ENCODE results near the gene G6PC2. TPM values are rescaled to one million over a fixed set of nuclear protein-coding genes. Genes with fewer than 3 reads are reported as not detected.
"Not testable (repeated sequence)": the region's sequence is repeated elsewhere in the genome, so short reads cannot be mapped to it uniquely, and the experiment has no call there.

The G6PC2 gene
- total RNA-seq, 6 donors from 2014 or later, result not detected

DNA sequence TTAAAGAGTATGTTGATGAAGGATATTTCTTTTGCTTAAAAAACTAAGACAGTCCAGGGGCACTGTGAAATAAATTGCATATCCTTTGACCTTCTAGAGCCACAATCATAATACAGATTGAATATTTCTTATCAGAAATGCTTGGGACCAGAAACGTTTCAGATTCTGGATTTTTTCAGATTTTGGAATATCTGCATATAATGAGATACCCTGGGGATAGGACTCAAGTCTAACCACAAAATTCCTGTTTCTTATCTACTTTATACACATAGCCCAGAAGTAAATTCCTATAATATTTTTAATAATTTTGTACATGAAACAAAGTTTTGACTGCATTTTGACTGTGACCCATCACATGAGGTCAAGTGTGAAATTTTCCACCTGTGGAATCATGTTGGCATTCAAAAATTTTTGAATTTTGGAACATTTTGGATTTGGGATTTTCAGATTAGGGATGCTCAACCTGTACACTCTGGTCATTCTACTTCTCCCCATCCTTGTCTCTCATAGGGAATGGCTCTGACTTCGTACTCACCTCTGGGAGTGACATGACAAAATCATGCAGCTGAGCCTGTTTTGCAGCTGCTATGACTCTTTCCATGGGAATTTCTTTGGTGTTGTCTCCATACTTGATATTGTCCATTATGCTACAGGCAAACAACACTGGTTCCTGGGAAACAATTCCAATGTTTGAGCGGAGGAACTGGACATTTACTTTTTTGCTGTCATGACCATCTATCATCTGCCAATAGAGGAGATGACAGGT is 25.7 kb downstream of the G6PC2 start:
- Histone ChIP-seq H3K4me1 (no peaks in the 10 kb centered on the region), H3K4me3 (no peak overlapping the region), H3K9me3 (no peaks in the 10 kb centered on the region), H3K36me3 (no peaks in the 10 kb centered on the region), H3K27ac (no peak overlapping the region), H3K27me3 (no peaks in the 10 kb centered on the region)
- WGBS, 2 donors, result 67 to 74% methylated on average over 3 of the region's 3 CpGs
- ATAC-seq (ENCODE audit: low FRiP score in 2 of 2) (no peak), DNase-seq (no peak)
- TF ChIP-seq POLR2A (IDR thresholded peaks at IDR 0.05) (no peak), EP300 (IDR thresholded peaks at IDR 0.05) (no peak), CTCF (IDR thresholded peaks at IDR 0.05) (no peak), POLR2AphosphoS5 (IDR thresholded peaks at IDR 0.05) (no peak)

DNA sequence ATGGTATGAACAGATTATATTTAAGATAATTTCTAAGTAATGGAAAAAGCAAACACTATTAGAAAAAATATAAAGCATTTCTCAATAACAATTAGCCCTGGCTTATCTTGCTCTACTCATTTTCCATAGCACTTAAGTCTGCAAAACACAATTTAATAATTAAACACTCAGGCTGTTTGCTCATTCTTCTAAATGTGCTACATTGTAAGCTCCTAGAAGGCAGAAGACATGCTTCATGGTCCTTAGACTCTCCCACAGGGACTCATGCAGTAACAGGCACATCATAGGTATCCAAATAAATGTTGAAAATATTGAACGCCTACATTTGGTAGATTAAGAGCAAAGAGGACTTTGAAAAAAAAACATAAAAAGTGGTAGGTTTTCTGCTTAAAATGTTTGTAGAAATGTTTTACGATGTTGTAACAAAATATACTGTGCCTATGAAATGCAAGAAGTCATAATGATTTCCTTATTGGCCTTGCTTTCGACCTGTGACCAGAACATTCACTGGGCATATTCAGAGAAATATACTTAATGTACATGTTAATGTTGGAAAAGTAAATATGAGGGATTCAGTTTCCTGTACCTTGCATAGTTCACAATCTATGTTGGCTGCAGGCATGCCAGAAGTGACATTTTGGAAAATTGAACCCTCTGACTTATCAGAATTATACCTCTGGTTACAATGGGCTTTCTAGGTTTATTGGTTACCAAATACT is 27.2 kb downstream of the G6PC2 start:
- 63 to 78% methylated on average over 3 of the region's 3 CpGs for WGBS, 2 donors
- TF ChIP-seq EP300 (IDR thresholded peaks at IDR 0.05) (no peak), POLR2A (IDR thresholded peaks at IDR 0.05) (no peak), POLR2AphosphoS5 (IDR thresholded peaks at IDR 0.05) (no peak), CTCF (IDR thresholded peaks at IDR 0.05) (no peak)
- H3K9me3 ChIP-seq, result no peaks in the 10 kb centered on the region
- no peak overlapping the region for H3K27ac ChIP-seq
- H3K4me3 ChIP-seq, result no peak overlapping the region
- H3K27me3 ChIP-seq, result no peaks in the 10 kb centered on the region
- H3K36me3 ChIP-seq, result no peaks in the 10 kb centered on the region
- DNase-seq (no peak), ATAC-seq (ENCODE audit: low FRiP score in 2 of 2) (no peak)
- H3K4me1 ChIP-seq, result no peaks in the 10 kb centered on the region

GRCh38 chr2:168929031-168929430 is 27.9 kb downstream of the G6PC2 start:
- Histone ChIP-seq H3K27ac (no peak overlapping the region), H3K4me1 (no peaks in the 10 kb centered on the region), H3K27me3 (no peaks in the 10 kb centered on the region), H3K4me3 (no peak overlapping the region), H3K36me3 (no peaks in the 10 kb centered on the region), H3K9me3 (no peaks in the 10 kb centered on the region)
- TF ChIP-seq POLR2A (IDR thresholded peaks at IDR 0.05) (no peak), POLR2AphosphoS5 (IDR thresholded peaks at IDR 0.05) (no peak), EP300 (IDR thresholded peaks at IDR 0.05) (no peak), CTCF (IDR thresholded peaks at IDR 0.05) (no peak)
- WGBS, 2 donors, result 60 to 77% methylated on average over 3 of the region's 3 CpGs
- DNase-seq, result no peak
- no peak for ATAC-seq (ENCODE audit: low FRiP score in 2 of 2)

DNA sequence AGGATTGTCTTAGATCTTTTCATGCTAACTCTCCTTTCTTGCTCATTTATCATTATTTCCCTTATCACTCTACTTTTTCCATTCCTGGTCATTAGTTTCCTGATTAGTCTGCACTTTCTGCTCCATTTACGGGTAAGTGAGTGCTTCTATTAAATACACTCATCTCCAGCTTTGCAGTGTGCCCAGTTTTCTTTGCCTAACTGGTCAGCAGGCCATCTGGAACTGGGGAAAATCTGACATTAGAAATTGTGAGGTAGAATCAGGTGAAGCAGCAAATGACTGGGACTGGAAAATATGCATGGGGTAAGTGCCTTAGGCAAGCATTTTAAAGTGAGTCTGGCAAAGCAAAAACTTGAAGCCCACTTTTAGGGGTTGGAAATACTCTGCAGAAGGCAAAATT is 29.2 kb downstream of the G6PC2 start:
- Histone ChIP-seq H3K9me3 (no peaks in the 10 kb centered on the region), H3K36me3 (no peaks in the 10 kb centered on the region)
- 69 to 89% methylated on average over 1 of the region's 1 CpG for WGBS, 2 donors

DNA sequence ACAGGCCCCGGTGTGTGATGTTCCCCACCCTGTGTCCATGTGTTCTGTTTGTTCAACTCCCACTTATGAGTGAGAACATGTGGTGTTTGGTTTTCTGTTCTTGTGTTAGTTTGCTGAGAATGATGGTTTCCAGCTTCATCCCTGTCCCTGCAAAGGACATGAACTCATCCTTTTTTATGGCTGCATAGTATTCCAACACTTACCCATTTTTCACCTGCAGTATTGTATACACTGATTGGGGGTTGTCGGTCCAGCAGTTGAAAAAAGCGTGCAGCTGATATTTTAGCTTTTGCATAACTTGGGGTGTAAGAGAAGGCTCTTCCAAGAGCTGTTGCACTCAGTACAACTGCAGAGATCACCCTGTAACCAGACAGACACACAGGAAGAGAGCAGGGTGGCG is 31.1 kb downstream of the G6PC2 start:
- H3K9me3 ChIP-seq; DNase-seq; H3K36me3 ChIP-seq; ATAC-seq (ENCODE audit: low FRiP score in 2 of 2); H3K4me1 ChIP-seq; H3K27me3 ChIP-seq; H3K27ac ChIP-seq; H3K4me3 ChIP-seq: not testable (repeated sequence)
- 88 to 94% methylated on average over 4 of the region's 4 CpGs for WGBS, 2 donors

More for the DNA sequence above, 29.2 kb downstream of the G6PC2 start:
- ATAC-seq (ENCODE audit: low FRiP score in 2 of 2) (no peak), DNase-seq (no peak)
- no peaks in the 10 kb centered on the region for H3K4me1 ChIP-seq
- no peak overlapping the region for H3K27ac ChIP-seq
- TF ChIP-seq CTCF (IDR thresholded peaks at IDR 0.05), result no peak
- no peak for TF ChIP-seq EP300 (IDR thresholded peaks at IDR 0.05)
- TF ChIP-seq POLR2AphosphoS5 (IDR thresholded peaks at IDR 0.05), result no peak
- no peak for TF ChIP-seq POLR2A (IDR thresholded peaks at IDR 0.05)
- no peak overlapping the region for H3K4me3 ChIP-seq
- H3K27me3 ChIP-seq, result no peaks in the 10 kb centered on the region

All from upper lobe of left lung (tissue), 6 donors.